Measurements from ENCODE around the gene LHX1. TPM values are rescaled to one million over a fixed set of nuclear protein-coding genes. Genes with fewer than 3 reads are reported as not detected.

LHX1 gene
- total and polyA plus RNA-seq, 2 of the 8 experiments (the other 6 are each of a cell fraction or from before 2014, with no cell fraction given) = 0.26 to 0.93 TPM

GRCh38 chr17:36921095-36921851, 16.0 kb upstream of the LHX1 start:
- H3K18ac ChIP-seq (ENCODE audit: extremely low read depth, low read length) = peak overlapping the region; percentile 65
- peaks cover 0 to 5% (median under 1%) of the 10 kb centered on the region in 4 experiments; a peak in 4 of 7 replicates for H3K27me3 ChIP-seq (replicated peaks in 1 of 4; ENCODE audit: control insufficient read depth in 3 of 4, extremely low read depth in 1 of 4, insufficient read depth in 3 of 4, low read length in 3 of 4)
- peak overlapping the region; percentile 45; the same call in 1 of the 2 replicates for H2AFZ ChIP-seq (ENCODE audit: low read length)
- WGBS, 2 experiments (ENCODE audit: extremely low coverage in 1 of 2, insufficient coverage in 1 of 2, insufficient read length in 1 of 2, insufficient replicate concordance in 2 of 2, low coverage in 1 of 2, low lambda C conversion rate in 2 of 2, missing lambda C conversion rate in 1 of 2) = 28% methylated on average over 7 of the region's 7 CpGs; no CpG with 5 or more reads in 1 of the 2 experiments
- peak; percentile 45; the same call in 1 of the 2 replicates for TF ChIP-seq RBBP5 (IDR thresholded peaks at IDR 0.05; ENCODE audit: borderline replicate concordance, low read depth, low read length)
- TF ChIP-seq SIN3A (conservative IDR thresholded peaks at IDR 0.05 in 1 of 2, IDR thresholded peaks at IDR 0.05 in 1 of 2; ENCODE audit: low read depth in 1 of 2, low read length in 2 of 2) = no peak; a peak in 1 of 4 replicates
- TF ChIP-seq GABPA (IDR thresholded peaks at IDR 0.05; ENCODE audit: borderline replicate concordance, insufficient read depth, low read length) = no peak
- peak; percentile 49 for TF ChIP-seq ASH2L (IDR thresholded peaks at IDR 0.05; ENCODE audit: low read length)
- TF ChIP-seq RFX5 (IDR thresholded peaks at IDR 0.05; ENCODE audit: borderline replicate concordance, low read depth, low read length) = no peak
- TF ChIP-seq YY1 (IDR thresholded peaks at IDR 0.05; ENCODE audit: low read depth, low read length) = no peak
- TF ChIP-seq, protein P1, sequence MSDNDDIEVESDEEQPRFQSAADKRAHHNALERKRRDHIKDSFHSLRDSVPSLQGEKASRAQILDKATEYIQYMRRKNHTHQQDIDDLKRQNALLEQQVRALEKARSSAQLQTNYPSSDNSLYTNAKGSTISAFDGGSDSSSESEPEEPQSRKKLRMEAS (IDR thresholded peaks at IDR 0.05) = no peak
- H3K23me2 ChIP-seq (ENCODE audit: low read depth, low read length) = no peaks in the 10 kb centered on the region
- no peak overlapping the region for H3K23ac ChIP-seq (ENCODE audit: insufficient read length)
- H4K91ac ChIP-seq (replicated peaks; ENCODE audit: insufficient read length, low read length) = peak overlapping the region; percentile 66
- no peak overlapping the region for H4K8ac ChIP-seq (ENCODE audit: extremely low read depth, insufficient read depth, low read length)
- no peak overlapping the region for H3K9ac ChIP-seq (replicated peaks in 1 of 4; ENCODE audit: extremely low read depth in 1 of 4, low read depth in 3 of 4, low read length in 3 of 4)
- H3K56ac ChIP-seq (replicated peaks; ENCODE audit: insufficient read length, low read depth, low read length) = no peak overlapping the region
- H3K4me2 ChIP-seq (ENCODE audit: insufficient read depth in 1 of 2, low read depth in 2 of 2, low read length in 2 of 2) = peak overlapping the region; percentile 50 to 60
- DNase-seq (ENCODE audit: low read depth in 1 of 2, low spot score in 2 of 2) = peak in 1 of 2 experiments; percentile 67
- H2BK12ac ChIP-seq (ENCODE audit: low read depth, low read length) = peak overlapping the region; percentile 62; the same call in 1 of the 2 replicates
- no peak overlapping the region for H4K5ac ChIP-seq (ENCODE audit: insufficient read length, low read depth, low read length)
- H3K36me3 ChIP-seq (ENCODE audit: control insufficient read depth in 2 of 4, insufficient read depth in 4 of 4, low read length in 3 of 4) = no peaks in the 10 kb centered on the region
- peak overlapping the region; percentile 25 for H2BK120ac ChIP-seq (replicated peaks; ENCODE audit: low read depth, low read length)
- peak overlapping the region; percentile 47; the same call in 1 of the 2 replicates for H2BK5ac ChIP-seq (ENCODE audit: low read depth, low read length)
- no peaks in the 10 kb centered on the region for H4K20me1 ChIP-seq (replicated peaks in 1 of 2; ENCODE audit: control insufficient read depth in 1 of 2, insufficient read depth in 2 of 2, low read length in 2 of 2)
- no peak overlapping the region for H3K14ac ChIP-seq (ENCODE audit: insufficient read length)
- ChIA-PET CTCF (ENCODE audit: partially characterized antibody) (interaction anchor here (0.8 to 1.7 kb wide), 7 partner anchors 14 to 295 kb away, joined by 3 to 6 read pairs (median 3); no protein-coding TSS in a partner anchor), POLR2A (ENCODE audit: partially characterized antibody) (interaction anchor here (0.7 to 2.3 kb wide), 4 partner anchors 13 to 43 kb away, joined by 3 to 6 read pairs (median 4); no protein-coding TSS in a partner anchor)
- FAIRE-seq = no peak
- no peak overlapping the region; the same call in 1 of the 2 replicates for H3K27ac ChIP-seq (ENCODE audit: low read depth, low read length)
- H2BK15ac ChIP-seq (ENCODE audit: low read length) = peak overlapping the region; percentile 89
- H3K79me2 ChIP-seq (ENCODE audit: control insufficient read depth in 1 of 2, insufficient read depth in 2 of 2, low read length in 2 of 2) = no peaks in the 10 kb centered on the region
- no peaks in the 10 kb centered on the region for H3K79me1 ChIP-seq (ENCODE audit: low read depth, low read length)
- H3K4me3 ChIP-seq (ENCODE audit: extremely low read depth in 1 of 4, insufficient read depth in 2 of 4, low read depth in 3 of 4, low read length in 4 of 4) = peak overlapping the region in 1 of 4 experiments; percentile 27; a peak in 2 of 8 replicates
- H2AK5ac ChIP-seq (ENCODE audit: low read depth, low read length) = no peak overlapping the region
- 0 out of 2 replicates have a peak overlapping the region, but pooled peaks have one; percentile 40 for H2BK20ac ChIP-seq (ENCODE audit: low read length)
- H3K9me3 ChIP-seq (ENCODE audit: insufficient read depth in 2 of 2, low read depth in 1 of 2, low read length in 1 of 2) = no peaks in the 10 kb centered on the region
- H3K4me1 ChIP-seq (replicated peaks in 1 of 4; ENCODE audit: control insufficient read depth in 3 of 4, insufficient read depth in 4 of 4, low read length in 3 of 4) = peaks cover 0 to 37% (median 25%) of the 10 kb centered on the region in 4 experiments; a peak in 6 of 7 replicates
- peak overlapping the region; percentile 79 for H3K4ac ChIP-seq (replicated peaks; ENCODE audit: insufficient read length, low read depth, low read length)

Measured in H1 (cell line).